NCI-H748 (cell line): ENCODE data around the gene ARHGAP42.

Source experiments
- DNase-seq: peaks from one replicate; lab custom pipeline; 2025; ENCODE audit not compliant: unreplicated experiment; lab: John Stamatoyannopoulos, UW

ARHGAP42 gene

GRCh38 chr11:100791860-100792259 is 104.8 kb downstream of the ARHGAP42 start:
- DNase-seq: no peak

- DNase-seq: no peak
These were observed 106.4 kb downstream of the ARHGAP42 start for GRCh38 chr11:100793525-100793924.

GRCh38 chr11:100794446-100794845 is 107.4 kb downstream of the ARHGAP42 start:
- DNase-seq: no peak

- no peak for DNase-seq
These were observed 112.4 kb downstream of the ARHGAP42 start for GRCh38 chr11:100799445-100799844.

- DNase-seq: no peak
These were observed 113.1 kb downstream of the ARHGAP42 start for GRCh38 chr11:100800202-100800601.

GRCh38 chr11:100801225-100801999 is 114.3 kb downstream of the ARHGAP42 start:
- DNase-seq: no peak

- no peak for DNase-seq
These were observed 118.6 kb downstream of the ARHGAP42 start for GRCh38 chr11:100805506-100806199.

- DNase-seq: no peak
These were observed 119.2 kb downstream of the ARHGAP42 start for GRCh38 chr11:100806296-100806695.

- DNase-seq: no peak
These were observed 121.9 kb downstream of the ARHGAP42 start for GRCh38 chr11:100808904-100809491.

GRCh38 chr11:100810146-100810545 is 123.1 kb downstream of the ARHGAP42 start:
- DNase-seq: no peak

- DNase-seq: no peak
These were observed 123.6 kb downstream of the ARHGAP42 start for GRCh38 chr11:100810666-100811065.

GRCh38 chr11:100812517-100812916 is 125.4 kb downstream of the ARHGAP42 start:
- no peak for DNase-seq

GRCh38 chr11:100815787-100816330 is 128.8 kb downstream of the ARHGAP42 start:
- no peak for DNase-seq

GRCh38 chr11:100816823-100817222 is 129.7 kb downstream of the ARHGAP42 start:
- no peak for DNase-seq

- no peak for DNase-seq
These were observed 130.5 kb downstream of the ARHGAP42 start for GRCh38 chr11:100817620-100818019.

- no peak for DNase-seq
These were observed 133.5 kb downstream of the ARHGAP42 start for GRCh38 chr11:100820621-100821020.

GRCh38 chr11:100821198-100821597 is 134.1 kb downstream of the ARHGAP42 start:
- no peak for DNase-seq

- DNase-seq: no peak
These were observed 136.3 kb downstream of the ARHGAP42 start for GRCh38 chr11:100823360-100823759.

- DNase-seq: no peak
These were observed 137.1 kb downstream of the ARHGAP42 start for GRCh38 chr11:100824041-100824809.

- no peak for DNase-seq
These were observed 138.5 kb downstream of the ARHGAP42 start for GRCh38 chr11:100825626-100826025.
